Hepatocyte (in vitro differentiated cells): ENCODE results near the gene PDLIM4.

Experiments used
- CTCF ChIP-seq: fragments of 200-600 bp; sonication (generic); IDR thresholded peaks from 2 replicates; pipeline ENCODE4 v1.5.1; 2016; ENCODE audit warnings: antibody characterized with exemption, mild to moderate bottlenecking; ENCODE audit not compliant: poor library complexity
- EZH2 ChIP-seq: fragments of 200-600 bp; sonication (generic); IDR thresholded peaks from 2 replicates; pipeline ENCODE4 v1.6.1; 2016; ENCODE audit warnings: antibody characterized with exemption, mild to moderate bottlenecking, borderline replicate concordance
- EZH2phosphoT487 ChIP-seq: fragments of 200-600 bp; sonication (generic); IDR thresholded peaks from one replicate; pipeline ENCODE4 v1.6.1; 2018; ENCODE audit warnings: antibody characterized with exemption, mild to moderate bottlenecking, low read depth, moderate library complexity; ENCODE audit not compliant: unreplicated experiment, severe bottlenecking

- no peak for TF ChIP-seq CTCF
- TF ChIP-seq EZH2phosphoT487, result no peak
- TF ChIP-seq EZH2, result no peak
Observed at GRCh38 chr5:132322266-132322665, 64.8 kb downstream of the PDLIM4 start.
